Mesenteric fat pad (tissue), 1 donor: Measurements from ENCODE around the gene OTUD7B. TPM values are rescaled to one million over a fixed set of nuclear protein-coding genes. Genes with fewer than 3 reads are reported as not detected.
A peak's percentile ranks its signal among the peaks of the same experiment; 100 is the strongest.
"Not testable (repeated sequence)": the region's sequence is repeated elsewhere in the genome, so short reads cannot be mapped to it uniquely, and the experiment has no call there.

Experiments used
- DNase-seq: peaks from one replicate; pipeline ENCODE4 v3.0.0-alpha.2; 2020; ENCODE audit warnings: low spot score
- total RNA-seq: library from RNA; stranded (reverse); fragmentation: NEBNext Ultra II Directional; extraction: Animal tissue kit (Norgen Biotek cat#: 25700); gene quantifications from one replicate; pipeline ENCODE4 v1.2.1, GENCODE V29; 2021
- donor health status: DM: yes; HTN: yes; CAD: no.

The OTUD7B gene
- total RNA-seq, 1 donor from 2014 or later = 36.6 TPM

DNA sequence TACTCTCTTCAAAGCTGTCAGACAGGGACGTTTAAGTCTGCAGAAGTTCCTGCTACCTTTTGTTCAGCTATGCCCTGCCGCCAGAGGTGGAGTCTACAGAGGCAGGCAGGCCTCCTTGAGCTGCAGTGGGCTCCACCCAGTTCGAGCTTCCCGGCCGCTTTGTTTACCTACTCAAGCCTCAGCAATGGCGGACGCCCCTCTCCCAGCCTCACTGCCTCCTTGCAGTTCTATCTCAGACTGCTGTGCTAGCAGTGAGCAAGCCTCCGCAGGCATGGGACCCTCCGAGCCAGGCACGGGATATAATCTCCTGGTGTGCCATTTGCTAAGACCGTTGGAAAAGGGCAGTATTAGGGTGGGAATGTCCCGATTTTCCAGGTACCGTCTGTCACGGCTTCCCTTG lies 53.0 kb downstream of the OTUD7B start:
- not testable (repeated sequence) for DNase-seq

DNA sequence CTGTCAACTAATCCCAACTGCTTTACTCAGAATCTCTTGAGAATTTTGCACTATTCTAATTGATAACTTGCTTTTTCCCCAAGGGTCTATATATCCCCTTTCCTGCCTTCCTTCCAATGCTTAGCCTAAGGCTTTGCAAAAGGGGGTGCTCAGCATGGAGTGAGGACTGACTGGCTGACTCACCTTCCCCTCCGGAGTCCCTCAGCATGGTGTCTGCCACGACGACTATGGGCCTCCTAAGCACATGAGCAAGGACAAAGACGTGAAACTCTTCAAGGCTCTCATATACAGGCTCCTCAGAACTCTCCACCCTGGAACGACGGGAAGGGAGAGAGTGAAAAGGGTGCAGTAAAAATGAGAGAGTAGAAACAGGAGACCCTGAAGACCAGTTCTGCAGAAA lies 60.6 kb downstream of the OTUD7B start:
- no peak for DNase-seq

- DNase-seq = no peak
Measured at GRCh38 chr1:149945206-149945605, 65.3 kb downstream of the OTUD7B start.

DNA sequence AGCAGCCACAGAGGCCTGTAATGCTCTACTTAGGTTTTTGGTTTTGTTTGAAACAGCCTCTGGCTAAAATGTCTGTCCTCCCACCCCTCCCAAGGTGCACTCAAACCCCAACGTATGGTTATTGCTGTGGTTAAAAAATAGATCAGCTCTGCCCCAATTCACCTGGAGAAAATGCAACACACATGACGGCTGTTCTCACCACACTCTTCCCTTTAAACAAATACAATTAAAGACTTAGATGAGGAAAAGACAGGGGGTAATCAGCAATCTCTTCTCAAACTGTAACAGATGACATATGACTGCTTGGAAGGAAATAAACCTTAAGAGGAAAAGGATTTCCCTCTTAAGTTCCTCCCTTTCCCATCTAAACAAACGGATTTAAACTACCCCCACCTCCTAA lies 67.6 kb downstream of the OTUD7B start:
- no peak for DNase-seq

GRCh38 chr1:149942207-149942606 lies 68.3 kb downstream of the OTUD7B start:
- no peak for DNase-seq

- no peak for DNase-seq
Measured at GRCh38 chr1:149940427-149940826, 70.1 kb downstream of the OTUD7B start.

- DNase-seq = not testable (repeated sequence)
Measured at GRCh38 chr1:149938668-149939003, 71.9 kb downstream of the OTUD7B start.

DNA sequence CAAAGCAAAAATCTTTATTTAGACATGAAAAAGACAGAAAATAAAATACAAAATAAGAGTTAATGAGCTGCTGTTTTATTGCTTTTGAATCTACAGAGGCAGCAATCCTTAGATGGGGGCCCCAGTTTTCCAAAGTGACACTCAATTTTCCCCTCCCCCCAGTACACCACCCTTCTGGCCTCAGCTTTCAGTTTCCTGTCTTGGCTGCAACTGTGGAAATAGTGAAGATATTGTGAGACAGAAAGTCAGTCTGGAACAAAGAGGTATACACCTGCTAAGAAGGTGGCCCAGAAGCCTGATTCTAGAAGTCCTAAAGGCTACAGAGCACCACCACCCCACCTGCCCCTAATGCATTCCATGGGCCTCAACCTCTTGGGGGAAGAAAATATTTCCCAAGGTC lies 72.8 kb downstream of the OTUD7B start:
- DNase-seq = no peak

DNA sequence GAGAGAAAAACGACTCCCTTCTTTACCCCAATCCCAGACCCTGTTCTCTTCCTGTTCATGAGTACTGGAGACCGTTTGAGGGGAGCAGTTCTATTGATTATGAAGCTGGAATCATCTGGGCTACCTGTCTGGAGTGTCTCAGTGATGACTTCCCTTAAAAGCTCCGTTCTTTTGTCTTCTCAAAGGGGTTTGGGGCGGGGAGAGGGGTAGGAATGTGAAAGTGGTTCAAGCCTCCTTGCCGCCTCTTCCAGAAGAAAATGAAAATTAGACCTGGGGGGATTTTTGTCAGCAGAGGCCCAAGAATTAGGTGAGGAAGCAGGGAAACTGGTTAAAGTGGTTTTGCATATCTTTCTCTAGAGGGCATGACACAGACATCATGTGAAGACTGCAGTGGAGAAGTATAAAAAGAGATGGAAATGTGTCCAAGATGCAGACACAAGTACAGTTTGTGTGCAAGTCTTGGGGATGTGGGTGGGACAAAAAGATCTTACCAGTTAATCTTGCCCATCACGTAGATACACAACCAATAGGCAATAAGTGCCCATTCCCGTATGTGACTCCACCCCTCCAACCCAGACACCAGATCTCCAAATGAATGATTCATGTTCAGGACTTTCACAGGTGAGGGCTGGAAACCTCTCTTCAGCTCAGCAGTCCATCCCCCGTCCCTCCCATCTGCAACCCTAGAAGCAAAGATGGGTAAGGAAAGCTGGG lies 73.4 kb downstream of the OTUD7B start:
- DNase-seq = no peak

DNA sequence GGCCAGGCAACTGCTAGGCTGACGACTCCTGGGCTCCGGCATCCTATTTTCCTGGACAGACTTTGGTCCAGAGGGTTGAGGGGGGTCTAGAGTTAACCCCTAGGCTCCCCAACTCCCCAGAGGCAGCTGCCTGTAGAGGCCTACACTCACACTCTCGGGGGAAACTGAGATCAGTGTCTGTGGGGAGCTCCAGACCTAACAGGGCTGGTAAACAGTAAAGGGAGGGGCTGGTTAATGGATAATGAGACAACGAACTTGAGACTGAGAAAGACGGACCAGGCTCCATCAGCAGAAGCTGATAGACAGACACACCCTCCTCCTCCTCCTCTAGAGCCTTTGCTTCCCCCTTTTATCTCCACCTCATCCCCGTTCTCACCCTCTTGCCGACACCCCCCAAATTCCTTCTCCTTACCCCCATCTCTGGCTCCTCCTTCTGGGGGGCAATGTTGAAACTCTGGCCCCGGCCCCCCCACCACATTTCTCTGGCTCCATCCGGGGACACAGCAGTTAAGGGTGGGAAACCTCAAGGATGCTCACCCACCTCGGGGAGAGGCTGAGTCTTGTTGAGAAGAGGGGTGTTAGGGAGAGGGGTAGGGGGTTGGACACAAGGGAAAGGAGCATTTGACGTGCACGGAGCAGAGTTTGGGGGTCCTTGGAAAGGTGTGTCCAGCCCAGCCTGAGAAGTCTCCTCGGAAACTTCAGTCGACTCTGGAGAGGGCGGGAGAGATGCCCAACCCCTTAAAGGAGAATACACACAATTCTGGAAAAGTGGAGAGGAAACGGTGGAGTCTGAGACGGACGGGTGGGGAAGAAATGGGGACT lies 74.1 kb downstream of the OTUD7B start, which contains the start of gene MTMR11:
MTMR11 (minus strand) TSS at position 710 of the 822 bp plus-strand sequence; CDS start at position 478, 232 bp downstream.
- DNase-seq = no peak

- no peak for DNase-seq
Measured at GRCh38 chr1:149934356-149934755, 76.2 kb downstream of the OTUD7B start.

DNA sequence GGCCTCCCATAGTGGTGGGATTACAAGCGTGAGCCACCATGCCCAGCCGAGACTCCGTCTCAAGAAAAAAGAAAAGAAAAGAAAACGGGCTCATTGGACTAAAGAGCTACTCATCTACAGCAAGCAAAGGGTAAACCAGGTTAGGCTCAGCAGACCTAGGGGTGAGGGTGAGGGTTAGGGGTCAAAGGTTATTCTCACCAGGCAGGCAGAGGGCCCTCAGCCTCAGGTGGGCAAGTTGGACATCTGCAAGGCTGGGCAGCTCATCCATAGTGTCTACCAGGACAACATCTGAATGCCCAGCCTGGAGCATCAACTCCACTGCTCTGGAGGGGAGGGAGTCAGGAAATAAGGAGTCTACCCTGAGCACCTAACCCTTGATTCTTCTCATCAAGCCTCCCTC lies 77.3 kb downstream of the OTUD7B start:
- DNase-seq = no peak

DNA sequence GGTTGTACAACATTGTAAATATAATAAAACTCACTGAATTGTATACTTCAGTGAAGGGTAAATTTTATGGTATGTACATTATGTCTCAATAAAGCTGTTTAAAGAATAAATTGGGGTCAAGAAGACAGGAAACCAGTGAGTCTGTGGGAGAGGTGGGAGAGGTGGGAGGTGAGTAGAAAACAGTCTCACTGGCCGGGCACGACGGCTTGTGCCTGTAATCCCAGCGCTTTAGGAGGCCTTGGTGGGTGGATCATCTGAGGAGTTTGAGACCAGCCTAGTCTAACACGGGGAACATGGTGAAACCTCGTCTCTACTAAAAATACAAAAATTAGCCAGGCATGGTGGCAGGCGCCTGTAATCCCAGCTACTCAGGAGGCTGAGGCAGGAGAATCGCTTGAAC lies 78.1 kb downstream of the OTUD7B start:
- no peak for DNase-seq

- no peak for DNase-seq
Measured at GRCh38 chr1:149931212-149931790, 79.2 kb downstream of the OTUD7B start.

DNA sequence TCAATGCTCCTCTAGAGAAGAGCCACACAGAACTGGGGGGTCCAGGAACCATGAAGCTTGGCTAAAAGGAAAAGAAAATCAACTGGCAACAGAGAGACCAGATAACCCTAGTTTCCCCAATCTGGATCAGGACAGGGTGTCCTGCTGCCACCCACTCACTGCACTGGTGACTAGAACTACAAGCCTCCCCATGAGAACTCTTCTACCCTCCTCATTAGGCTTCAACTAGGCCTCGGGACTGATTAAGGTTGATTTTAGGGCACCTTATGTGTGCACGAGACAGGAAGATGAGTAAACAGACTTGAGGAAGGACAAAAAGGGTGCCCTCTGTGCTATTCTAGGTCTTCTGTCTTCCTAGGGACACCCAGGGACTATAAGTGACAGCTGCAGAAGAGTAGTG lies 80.7 kb downstream of the OTUD7B start:
- no peak for DNase-seq

- DNase-seq = no peak
Measured at GRCh38 chr1:149928401-149928724, 82.2 kb downstream of the OTUD7B start.

GRCh38 chr1:149927563-149928400 lies 82.7 kb downstream of the OTUD7B start, which contains the start of gene SF3B4:
Gene SF3B4, minus strand, starts transcription at chr1:149927803. Its CDS starts 44 bp downstream, at chr1:149927759.
- DNase-seq = peak; percentile 98

- DNase-seq = peak; percentile 71
Measured at GRCh38 chr1:149927056-149927562, 83.4 kb downstream of the OTUD7B start.

GRCh38 chr1:149926296-149926695 lies 84.2 kb downstream of the OTUD7B start:
- peak; percentile 62 for DNase-seq

- DNase-seq = peak; percentile 71
Measured at GRCh38 chr1:149925751-149926150, 84.8 kb downstream of the OTUD7B start.

GRCh38 chr1:149925345-149925744 lies 85.2 kb downstream of the OTUD7B start:
- DNase-seq = no peak
